Ishikawa (cell line): Measurements from ENCODE around the gene LTC4S.

ENCODE experiments used
- CEBPB ChIP-seq: IDR thresholded peaks from 2 replicates; pipeline ENCODE4 v1.6.1; 2012
- CREB1 ChIP-seq: IDR thresholded peaks from 2 replicates; pipeline ENCODE4 v1.6.1; 2012; ENCODE audit warnings: low read depth
- EP300 ChIP-seq: IDR thresholded peaks from 2 replicates; pipeline ENCODE4 v1.6.1; 2012; ENCODE audit warnings: borderline replicate concordance
- FOXM1 ChIP-seq: IDR thresholded peaks from 2 replicates; pipeline ENCODE4 v1.6.1; 2012; ENCODE audit warnings: low read depth, borderline replicate concordance
- RAD21 ChIP-seq: IDR thresholded peaks from 2 replicates; pipeline ENCODE4 v1.6.1; 2012; ENCODE audit warnings: low read depth
- TAF1 ChIP-seq: IDR thresholded peaks from 2 replicates; pipeline ENCODE4 v1.6.1; 2012; ENCODE audit warnings: low read depth, mild to moderate bottlenecking
- TCF12 ChIP-seq: IDR thresholded peaks from 2 replicates; pipeline ENCODE4 v1.6.1; 2012; ENCODE audit warnings: low read depth
- TEAD4 ChIP-seq: IDR thresholded peaks from 2 replicates; pipeline ENCODE4 v1.6.1; 2012
- YY1 ChIP-seq: IDR thresholded peaks from 2 replicates; pipeline ENCODE4 v1.6.1; 2012; ENCODE audit warnings: low read depth
- TF ChIP-seq, protein P1 (sequence below): IDR thresholded peaks from 2 replicates; pipeline ENCODE4 v1.6.1; 2012; ENCODE audit warnings: low read depth, mild to moderate bottlenecking
- TF ChIP-seq, protein P2 (sequence below): IDR thresholded peaks from 2 replicates; pipeline ENCODE4 v1.6.1; 2012
- TF ChIP-seq, protein P3 (sequence below): IDR thresholded peaks from 2 replicates; pipeline ENCODE4 v1.6.1; 2012

DNA sequence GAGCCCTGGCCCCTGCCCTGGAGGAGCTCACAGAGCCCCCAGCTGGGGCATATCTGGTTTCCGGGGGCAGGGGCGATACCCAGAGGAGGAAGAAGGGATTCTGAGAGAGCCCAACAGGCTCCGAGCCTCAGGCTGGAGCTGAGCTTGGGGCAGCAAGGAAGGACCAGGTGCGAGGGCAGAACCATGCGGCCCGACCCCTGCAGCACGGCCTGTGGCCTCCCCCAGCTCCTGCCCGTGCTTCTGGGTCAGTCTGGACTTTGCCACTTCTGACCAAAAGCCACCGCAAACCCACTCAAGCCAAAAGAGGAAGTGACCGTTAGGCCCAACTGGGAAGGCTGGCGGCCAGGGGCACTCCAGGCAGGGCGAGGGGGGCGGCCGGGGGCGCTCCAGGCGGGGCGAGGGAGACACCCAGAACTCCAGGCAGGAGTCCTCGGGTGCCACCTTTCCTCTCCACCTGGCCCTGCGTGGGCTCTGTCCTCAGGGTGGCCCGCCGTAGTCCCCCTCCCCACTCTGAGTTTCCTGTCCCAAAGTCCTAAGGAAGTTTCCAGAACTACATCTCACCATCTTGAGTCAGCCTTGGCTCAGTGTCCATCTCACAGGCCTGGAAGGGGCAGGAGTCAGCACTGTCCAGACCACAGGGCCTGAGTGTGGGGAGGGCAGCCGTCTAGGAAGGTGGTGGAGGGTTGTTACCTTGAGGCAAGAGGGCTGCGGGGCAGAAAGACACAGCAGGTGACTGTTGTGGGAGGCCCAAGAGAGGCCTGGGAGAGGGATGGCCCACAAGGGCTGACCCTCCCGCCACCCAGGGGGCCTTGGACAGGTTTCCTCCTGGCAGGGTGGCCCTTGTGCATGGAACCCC lies 946 bp upstream of the LTC4S start:
- TF ChIP-seq, protein P1, sequence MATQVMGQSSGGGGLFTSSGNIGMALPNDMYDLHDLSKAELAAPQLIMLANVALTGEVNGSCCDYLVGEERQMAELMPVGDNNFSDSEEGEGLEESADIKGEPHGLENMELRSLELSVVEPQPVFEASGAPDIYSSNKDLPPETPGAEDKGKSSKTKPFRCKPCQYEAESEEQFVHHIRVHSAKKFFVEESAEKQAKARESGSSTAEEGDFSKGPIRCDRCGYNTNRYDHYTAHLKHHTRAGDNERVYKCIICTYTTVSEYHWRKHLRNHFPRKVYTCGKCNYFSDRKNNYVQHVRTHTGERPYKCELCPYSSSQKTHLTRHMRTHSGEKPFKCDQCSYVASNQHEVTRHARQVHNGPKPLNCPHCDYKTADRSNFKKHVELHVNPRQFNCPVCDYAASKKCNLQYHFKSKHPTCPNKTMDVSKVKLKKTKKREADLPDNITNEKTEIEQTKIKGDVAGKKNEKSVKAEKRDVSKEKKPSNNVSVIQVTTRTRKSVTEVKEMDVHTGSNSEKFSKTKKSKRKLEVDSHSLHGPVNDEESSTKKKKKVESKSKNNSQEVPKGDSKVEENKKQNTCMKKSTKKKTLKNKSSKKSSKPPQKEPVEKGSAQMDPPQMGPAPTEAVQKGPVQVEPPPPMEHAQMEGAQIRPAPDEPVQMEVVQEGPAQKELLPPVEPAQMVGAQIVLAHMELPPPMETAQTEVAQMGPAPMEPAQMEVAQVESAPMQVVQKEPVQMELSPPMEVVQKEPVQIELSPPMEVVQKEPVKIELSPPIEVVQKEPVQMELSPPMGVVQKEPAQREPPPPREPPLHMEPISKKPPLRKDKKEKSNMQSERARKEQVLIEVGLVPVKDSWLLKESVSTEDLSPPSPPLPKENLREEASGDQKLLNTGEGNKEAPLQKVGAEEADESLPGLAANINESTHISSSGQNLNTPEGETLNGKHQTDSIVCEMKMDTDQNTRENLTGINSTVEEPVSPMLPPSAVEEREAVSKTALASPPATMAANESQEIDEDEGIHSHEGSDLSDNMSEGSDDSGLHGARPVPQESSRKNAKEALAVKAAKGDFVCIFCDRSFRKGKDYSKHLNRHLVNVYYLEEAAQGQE = no peak
- no peak for TF ChIP-seq CREB1
- no peak for TF ChIP-seq RAD21
- TF ChIP-seq, protein P2, sequence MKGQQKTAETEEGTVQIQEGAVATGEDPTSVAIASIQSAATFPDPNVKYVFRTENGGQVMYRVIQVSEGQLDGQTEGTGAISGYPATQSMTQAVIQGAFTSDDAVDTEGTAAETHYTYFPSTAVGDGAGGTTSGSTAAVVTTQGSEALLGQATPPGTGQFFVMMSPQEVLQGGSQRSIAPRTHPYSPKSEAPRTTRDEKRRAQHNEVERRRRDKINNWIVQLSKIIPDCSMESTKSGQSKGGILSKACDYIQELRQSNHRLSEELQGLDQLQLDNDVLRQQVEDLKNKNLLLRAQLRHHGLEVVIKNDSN = no peak
- no peak for TF ChIP-seq FOXM1
- no peak for TF ChIP-seq EP300
- no peak for TF ChIP-seq YY1
- TF ChIP-seq, protein P3, sequence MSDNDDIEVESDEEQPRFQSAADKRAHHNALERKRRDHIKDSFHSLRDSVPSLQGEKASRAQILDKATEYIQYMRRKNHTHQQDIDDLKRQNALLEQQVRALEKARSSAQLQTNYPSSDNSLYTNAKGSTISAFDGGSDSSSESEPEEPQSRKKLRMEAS = no peak
- no peak for TF ChIP-seq CEBPB
- no peak for TF ChIP-seq TCF12
- no peak for TF ChIP-seq TEAD4
- no peak for TF ChIP-seq TAF1
